ENCODE data around the gene CCSER1. TPM values are rescaled to one million over a fixed set of nuclear protein-coding genes. Genes with fewer than 3 reads are reported as not detected.

Gene CCSER1
- total and polyA plus RNA-seq, 2 donors (not counting 1 experiment from before 2014, with no cell fraction given) = under 0.01 TPM; not detected in 1

- no peak overlapping the region for H3K27ac ChIP-seq (ENCODE audit: insufficient read depth, low read length)
- TF ChIP-seq CTCF (conservative IDR thresholded peaks at IDR 0.05 in 1 of 2, IDR thresholded peaks at IDR 0.05 in 1 of 2; ENCODE audit: low read depth in 1 of 2, low read length in 2 of 2) = no peak
- TF ChIP-seq EZH2 (IDR thresholded peaks at IDR 0.05; ENCODE audit: low read length, missing control alignments) = no peak
- H3K9me3 ChIP-seq (ENCODE audit: control insufficient read depth, insufficient read depth, low read depth, low read length) = no peaks in the 10 kb centered on the region
- no peaks in the 10 kb centered on the region for H3K79me2 ChIP-seq (ENCODE audit: control insufficient read depth, insufficient read depth, low read length)
- no peak overlapping the region for H3K4me2 ChIP-seq (ENCODE audit: extremely low read depth, insufficient read depth, low read length)
- H3K27me3 ChIP-seq (ENCODE audit: control insufficient read depth, insufficient read depth, low read length) = no peaks in the 10 kb centered on the region
- H3K4me3 ChIP-seq (replicated peaks in 1 of 4; ENCODE audit: control extremely low read depth in 1 of 4, insufficient read depth in 1 of 4, low read depth in 3 of 4, low read length in 4 of 4) = no peak overlapping the region
- H2AFZ ChIP-seq (ENCODE audit: low read length) = no peak overlapping the region
- no peak overlapping the region for H3K9ac ChIP-seq (ENCODE audit: insufficient read depth, low read length)
- no peak for DNase-seq (ENCODE audit: low read depth in 2 of 2)
- H4K20me1 ChIP-seq (ENCODE audit: control insufficient read depth, extremely low read depth, insufficient read depth, low read length) = no peaks in the 10 kb centered on the region
- H3K4me1 ChIP-seq (ENCODE audit: control insufficient read depth, extremely low read depth, insufficient read depth, low read length) = no peaks in the 10 kb centered on the region
- no peaks in the 10 kb centered on the region for H3K36me3 ChIP-seq (ENCODE audit: control insufficient read depth, insufficient read depth, low read length)
Observed at GRCh38 chr4:91228659-91229058, 1101.5 kb downstream of the CCSER1 start.

- TF ChIP-seq CTCF (conservative IDR thresholded peaks at IDR 0.05 in 1 of 2, IDR thresholded peaks at IDR 0.05 in 1 of 2; ENCODE audit: low read depth in 1 of 2, low read length in 2 of 2) (no peak), EZH2 (IDR thresholded peaks at IDR 0.05; ENCODE audit: low read length, missing control alignments) (no peak)
- no peaks in the 10 kb centered on the region for H3K79me2 ChIP-seq (ENCODE audit: control insufficient read depth, insufficient read depth, low read length)
- no peak overlapping the region for H3K9ac ChIP-seq (ENCODE audit: insufficient read depth, low read length)
- no peak overlapping the region for H3K27ac ChIP-seq (ENCODE audit: insufficient read depth, low read length)
- no peak overlapping the region for H3K4me2 ChIP-seq (ENCODE audit: extremely low read depth, insufficient read depth, low read length)
- DNase-seq (ENCODE audit: low read depth in 2 of 2) = no peak
- H3K36me3 ChIP-seq (ENCODE audit: control insufficient read depth, insufficient read depth, low read length) = no peaks in the 10 kb centered on the region
- no peak overlapping the region for H3K4me3 ChIP-seq (replicated peaks in 1 of 4; ENCODE audit: control extremely low read depth in 1 of 4, insufficient read depth in 1 of 4, low read depth in 3 of 4, low read length in 4 of 4)
- H2AFZ ChIP-seq (ENCODE audit: low read length) = no peak overlapping the region
- H3K4me1 ChIP-seq (ENCODE audit: control insufficient read depth, extremely low read depth, insufficient read depth, low read length) = no peaks in the 10 kb centered on the region
- H3K9me3 ChIP-seq (ENCODE audit: control insufficient read depth, insufficient read depth, low read depth, low read length) = no peaks in the 10 kb centered on the region
- no peaks in the 10 kb centered on the region for H3K27me3 ChIP-seq (ENCODE audit: control insufficient read depth, insufficient read depth, low read length)
- H4K20me1 ChIP-seq (ENCODE audit: control insufficient read depth, extremely low read depth, insufficient read depth, low read length) = no peaks in the 10 kb centered on the region
Observed at GRCh38 chr4:91233164-91233563, 1106.0 kb downstream of the CCSER1 start.

- H3K9me3 ChIP-seq (ENCODE audit: control insufficient read depth, insufficient read depth, low read depth, low read length) = no peaks in the 10 kb centered on the region
- peak; percentile 0 to 12 for DNase-seq (ENCODE audit: low read depth in 2 of 2)
- TF ChIP-seq CTCF (conservative IDR thresholded peaks at IDR 0.05 in 1 of 2, IDR thresholded peaks at IDR 0.05 in 1 of 2; ENCODE audit: low read depth in 1 of 2, low read length in 2 of 2) (no peak), EZH2 (IDR thresholded peaks at IDR 0.05; ENCODE audit: low read length, missing control alignments) (no peak)
Observed at GRCh38 chr4:91243132-91243531, 1115.9 kb downstream of the CCSER1 start.

More at GRCh38 chr4:91243132-91243531, 1115.9 kb downstream of the CCSER1 start:
- Histone ChIP-seq H3K27me3 (ENCODE audit: control insufficient read depth, insufficient read depth, low read length) (no peaks in the 10 kb centered on the region), H3K4me1 (ENCODE audit: control insufficient read depth, extremely low read depth, insufficient read depth, low read length) (no peaks in the 10 kb centered on the region), H4K20me1 (ENCODE audit: control insufficient read depth, extremely low read depth, insufficient read depth, low read length) (no peaks in the 10 kb centered on the region), H3K79me2 (ENCODE audit: control insufficient read depth, insufficient read depth, low read length) (no peaks in the 10 kb centered on the region), H3K27ac (ENCODE audit: insufficient read depth, low read length) (no peak overlapping the region), H3K4me3 (replicated peaks in 1 of 4; ENCODE audit: control extremely low read depth in 1 of 4, insufficient read depth in 1 of 4, low read depth in 3 of 4, low read length in 4 of 4) (no peak overlapping the region), H2AFZ (ENCODE audit: low read length) (no peak overlapping the region), H3K36me3 (ENCODE audit: control insufficient read depth, insufficient read depth, low read length) (no peaks in the 10 kb centered on the region), H3K9ac (ENCODE audit: insufficient read depth, low read length) (no peak overlapping the region), H3K4me2 (ENCODE audit: extremely low read depth, insufficient read depth, low read length) (no peak overlapping the region)

All from fibroblast of lung (primary cell).